ENCODE results near the gene EPX. TPM values are rescaled to one million over a fixed set of nuclear protein-coding genes. Genes with fewer than 3 reads are reported as not detected.

The EPX gene
- total RNA-seq, 2 donors from 2014 or later = not detected

GRCh38 chr17:58217766-58218165 is 25.2 kb downstream of the EPX start:
- Histone ChIP-seq H3K36me3 (replicated peaks in 1 of 2; ENCODE audit: insufficient read depth in 1 of 2, low read depth in 2 of 2) (peaks cover 0 to 5% of the 10 kb centered on the region in 2 donors), H3K4me1 (peaks cover 10% of the 10 kb centered on the region), H3K9me3 (no peaks in the 10 kb centered on the region), H3K4me3 (no peak overlapping the region), H3K27ac (no peak overlapping the region), H3K27me3 (no peaks in the 10 kb centered on the region)
- DNase-seq = no peak
- intact Hi-C loops (cut with DNase I) = no loop called here
- TF ChIP-seq POLR2A (IDR thresholded peaks at IDR 0.05) = no peak
- no peak for TF ChIP-seq CTCF (IDR thresholded peaks at IDR 0.05)
- ATAC-seq = no peak
- 82 to 84% methylated on average over 3 of the region's 3 CpGs for WGBS, 2 donors

GRCh38 chr17:58219007-58219788 is 26.7 kb downstream of the EPX start, which contains the start of gene MKS1:
MKS1 (minus strand) TSS chr17:58219255; CDS start chr17:58219230, 25 bp downstream.
- peak within 1 kb of the TSS; percentile 43 to 80 (median 68) for H3K27ac ChIP-seq
- ATAC-seq (peak; percentile 100), DNase-seq (peak; percentile 96 to 98 (median 97))
- peak within 1 kb of the TSS; percentile 73 to 85 for H3K4me3 ChIP-seq
- intact Hi-C loops (cut with DNase I) = no loop called here
- peaks cover 10% of the 10 kb centered on the region for H3K4me1 ChIP-seq
- no peaks in the 10 kb centered on the region for H3K36me3 ChIP-seq (replicated peaks in 1 of 2; ENCODE audit: insufficient read depth in 1 of 2, low read depth in 2 of 2)
- H3K27me3 ChIP-seq = no peaks in the 10 kb centered on the region
- 1% methylated on average over 31 to 56 of the region's 56 CpGs for WGBS, 2 donors
- TF ChIP-seq CTCF (IDR thresholded peaks at IDR 0.05) = peak; percentile 49 to 89 (median 74)
- TF ChIP-seq POLR2A (IDR thresholded peaks at IDR 0.05) = peak; percentile 57 to 83 (median 78)
- no peaks in the 10 kb centered on the region for H3K9me3 ChIP-seq

GRCh38 chr17:58219789-58220183 is 27.3 kb downstream of the EPX start:
- no peaks in the 10 kb centered on the region for H3K9me3 ChIP-seq
- ATAC-seq (no peak), DNase-seq (no peak)
- intact Hi-C loops (cut with DNase I) = no loop called here
- no peaks in the 10 kb centered on the region for H3K27me3 ChIP-seq
- no peaks in the 10 kb centered on the region for H3K36me3 ChIP-seq (replicated peaks in 1 of 2; ENCODE audit: insufficient read depth in 1 of 2, low read depth in 2 of 2)
- TF ChIP-seq CTCF (IDR thresholded peaks at IDR 0.05) (no peak), POLR2A (IDR thresholded peaks at IDR 0.05) (no peak)
- WGBS, 2 donors = 23 to 25% methylated on average over 7 of the region's 7 CpGs
- H3K4me3 ChIP-seq = peak overlapping the region in 1 of 2 donors; percentile 85
- H3K27ac ChIP-seq = peak overlapping the region in 3 of 4 donors; percentile 43 to 80 (median 78)
- peaks cover 10% of the 10 kb centered on the region for H3K4me1 ChIP-seq

GRCh38 chr17:58224315-58224714 is 31.8 kb downstream of the EPX start:
- intact Hi-C loops (cut with DNase I) = no loop called here
- Histone ChIP-seq H3K27me3 (no peaks in the 10 kb centered on the region), H3K4me1 (peaks cover 9% of the 10 kb centered on the region), H3K27ac (no peak overlapping the region), H3K4me3 (no peak overlapping the region), H3K36me3 (replicated peaks in 1 of 2; ENCODE audit: insufficient read depth in 1 of 2, low read depth in 2 of 2) (no peaks in the 10 kb centered on the region), H3K9me3 (no peaks in the 10 kb centered on the region)
- no peak for ATAC-seq
- no peak for TF ChIP-seq CTCF (IDR thresholded peaks at IDR 0.05)
- TF ChIP-seq POLR2A (IDR thresholded peaks at IDR 0.05) = no peak
- no peak for DNase-seq
- 38 to 47% methylated on average over 1 of the region's 1 CpG for WGBS, 2 donors

Measured in body of pancreas (tissue), 4 donors.